OCI-LY1 (cell line): ENCODE results near the gene SPG11.
"Not testable (repeated sequence)": the region's sequence is repeated elsewhere in the genome, so short reads cannot be mapped to it uniquely, and the experiment has no call there.

Source experiments
- H2AFZ ChIP-seq: fragments of 200-600 bp; sonication (generic), shearing (Covaris generic); 2 replicates; pipeline ENCODE4 v1.6.0; 2014; ENCODE audit warnings: antibody characterized with exemption, mild to moderate bottlenecking, low read length
- H3F3A ChIP-seq: fragments of 200-600 bp; sonication (generic), shearing (Covaris generic); 2 replicates; pipeline ENCODE4 v1.6.0; 2014; ENCODE audit warnings: mild to moderate bottlenecking, antibody characterized with exemption, low read length, moderate library complexity; ENCODE audit not compliant: insufficient read depth
- H3K27ac ChIP-seq: fragments of 200-600 bp; sonication (generic); 2 replicates; pipeline ENCODE4 v1.5.1; 2014; ENCODE audit warnings: low read length, mixed run types, mild to moderate bottlenecking, low read depth; ENCODE audit not compliant: poor library complexity, severe bottlenecking
- H3K27me3 ChIP-seq: fragments of 200-600 bp; sonication (generic); 2 replicates; pipeline ENCODE4 v1.6.0; 2014; ENCODE audit warnings: antibody characterized with exemption, mild to moderate bottlenecking, low read length, moderate library complexity; ENCODE audit not compliant: insufficient read depth
- H3K36me3 ChIP-seq: fragments of 200-600 bp; sonication (generic); 2 replicates; pipeline ENCODE4 v1.6.1; 2014; ENCODE audit warnings: mild to moderate bottlenecking, antibody characterized with exemption, low read length, moderate library complexity, mixed read lengths; ENCODE audit not compliant: insufficient read depth
- H3K4me1 ChIP-seq: fragments of 200-600 bp; sonication (generic); 2 replicates; pipeline ENCODE4 v1.5.1; 2014; ENCODE audit warnings: mild to moderate bottlenecking, low read length, moderate library complexity; ENCODE audit not compliant: insufficient read depth, severe bottlenecking
- H3K4me2 ChIP-seq: fragments of 200-600 bp; sonication (generic), shearing (Covaris generic); 2 replicates; pipeline ENCODE4 v1.6.1; 2014; ENCODE audit warnings: low read length
- H3K4me3 ChIP-seq: fragments of 200-600 bp; sonication (generic); 2 replicates; pipeline ENCODE4 v1.5.1; 2014; ENCODE audit warnings: low read length, low read depth, mild to moderate bottlenecking, mixed read lengths; ENCODE audit not compliant: poor library complexity, severe bottlenecking
- H3K79me2 ChIP-seq: fragments of 200-600 bp; shearing (Covaris generic); 2 replicates; pipeline ENCODE4 v1.6.1; 2016; ENCODE audit warnings: mixed run types, low read length, mixed read lengths; ENCODE audit not compliant: insufficient read depth
- H3K9ac ChIP-seq: fragments of 200-600 bp; sonication (generic), shearing (Covaris generic); 2 replicates; pipeline ENCODE4 v1.6.1; 2014; ENCODE audit warnings: mild to moderate bottlenecking, low read length, mixed read lengths
- H3K9me2 ChIP-seq: fragments of 200-600 bp; sonication (generic), shearing (Covaris generic); 2 replicates; pipeline ENCODE4 v1.6.1; 2014; ENCODE audit warnings: low read depth, mild to moderate bottlenecking, low read length, mixed read lengths
- H3K9me3 ChIP-seq: fragments of 200-600 bp; shearing (Covaris generic); 2 replicates; pipeline ENCODE4 v1.6.1; 2014; ENCODE audit warnings: low read length, mixed read lengths
- H4K20me1 ChIP-seq: fragments of 200-600 bp; sonication (generic), shearing (Covaris generic); 2 replicates; pipeline ENCODE4 v1.6.0; 2016; ENCODE audit warnings: mild to moderate bottlenecking, low read length; ENCODE audit not compliant: insufficient read depth
- EZH2 ChIP-seq: fragments of 200-600 bp; sonication (generic), shearing (Covaris generic); IDR thresholded peaks from 2 replicates; pipeline ENCODE4 v1.8.0; 2017; ENCODE audit warnings: borderline replicate concordance, mixed run types, mild to moderate bottlenecking, antibody characterized with exemption, low read length, moderate library complexity, mixed read lengths
- TF ChIP-seq, protein P1 (sequence below): fragments of 200-600 bp; sonication (generic), shearing (Covaris generic); IDR thresholded peaks from 2 replicates; pipeline ENCODE4 v1.5.1; 2017; ENCODE audit warnings: mild to moderate bottlenecking, antibody characterized with exemption, low read length, moderate library complexity, mixed read lengths

The SPG11 gene

DNA sequence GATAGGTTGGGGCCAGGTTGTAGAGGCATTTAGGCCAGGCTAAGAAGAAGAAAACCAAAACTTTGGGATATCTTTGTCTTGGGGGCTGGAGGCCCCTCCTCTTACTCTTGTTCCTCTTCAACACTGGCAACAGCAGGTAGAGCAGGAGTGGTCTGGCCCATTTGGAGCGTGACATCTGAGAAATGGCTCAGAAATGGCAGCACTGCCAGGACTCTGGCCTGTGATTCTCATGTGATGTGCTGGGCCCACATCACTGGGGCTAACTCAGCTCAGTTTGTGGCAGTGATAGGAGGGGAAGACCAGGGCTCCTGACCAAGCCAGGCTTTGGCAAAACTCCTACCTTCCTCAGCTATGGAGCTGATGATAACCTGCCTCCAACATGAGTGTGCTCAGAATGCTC is 29.2 kb upstream of the SPG11 start:
- Histone ChIP-seq H3K79me2 (no peaks in the 10 kb centered on the region), H3K9me2 (no peaks in the 10 kb centered on the region), H3K4me3 (no peak overlapping the region), H3K4me1 (peaks cover 8% of the 10 kb centered on the region), H3K9me3 (no peaks in the 10 kb centered on the region), H3F3A (no peaks in the 10 kb centered on the region; the same call in 1 of the 2 replicates), H2AFZ (no peak overlapping the region), H3K27ac (no peak overlapping the region), H3K36me3 (no peaks in the 10 kb centered on the region), H3K4me2 (no peak overlapping the region), H4K20me1 (no peaks in the 10 kb centered on the region), H3K27me3 (no peaks in the 10 kb centered on the region), H3K9ac (no peak overlapping the region)
- TF ChIP-seq, protein P1, sequence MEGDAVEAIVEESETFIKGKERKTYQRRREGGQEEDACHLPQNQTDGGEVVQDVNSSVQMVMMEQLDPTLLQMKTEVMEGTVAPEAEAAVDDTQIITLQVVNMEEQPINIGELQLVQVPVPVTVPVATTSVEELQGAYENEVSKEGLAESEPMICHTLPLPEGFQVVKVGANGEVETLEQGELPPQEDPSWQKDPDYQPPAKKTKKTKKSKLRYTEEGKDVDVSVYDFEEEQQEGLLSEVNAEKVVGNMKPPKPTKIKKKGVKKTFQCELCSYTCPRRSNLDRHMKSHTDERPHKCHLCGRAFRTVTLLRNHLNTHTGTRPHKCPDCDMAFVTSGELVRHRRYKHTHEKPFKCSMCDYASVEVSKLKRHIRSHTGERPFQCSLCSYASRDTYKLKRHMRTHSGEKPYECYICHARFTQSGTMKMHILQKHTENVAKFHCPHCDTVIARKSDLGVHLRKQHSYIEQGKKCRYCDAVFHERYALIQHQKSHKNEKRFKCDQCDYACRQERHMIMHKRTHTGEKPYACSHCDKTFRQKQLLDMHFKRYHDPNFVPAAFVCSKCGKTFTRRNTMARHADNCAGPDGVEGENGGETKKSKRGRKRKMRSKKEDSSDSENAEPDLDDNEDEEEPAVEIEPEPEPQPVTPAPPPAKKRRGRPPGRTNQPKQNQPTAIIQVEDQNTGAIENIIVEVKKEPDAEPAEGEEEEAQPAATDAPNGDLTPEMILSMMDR: no peak
- no peak for TF ChIP-seq EZH2

DNA sequence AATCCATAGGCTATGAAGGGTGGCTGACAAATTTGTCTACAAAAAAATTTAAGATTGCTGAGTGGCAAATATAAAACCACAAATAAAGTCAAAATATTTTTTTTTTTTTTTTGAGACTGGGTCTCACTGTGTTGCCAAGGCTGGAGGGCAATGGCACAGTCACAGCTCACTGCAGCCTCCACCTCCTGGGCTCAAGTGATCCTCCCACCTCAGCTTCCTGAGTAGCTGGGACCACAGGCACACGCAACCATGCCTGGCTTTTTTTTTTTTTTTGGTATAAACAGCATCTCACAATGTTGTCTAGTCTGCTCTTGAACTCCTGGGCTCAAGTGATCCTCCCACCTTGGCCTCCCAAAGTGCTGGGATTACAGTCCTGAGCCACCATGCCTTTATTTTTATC is 26.8 kb upstream of the SPG11 start:
- not testable (repeated sequence) for H3K4me3 ChIP-seq, H3K9me2 ChIP-seq, H4K20me1 ChIP-seq, H3K9ac ChIP-seq, H2AFZ ChIP-seq, H3K4me1 ChIP-seq, H3K79me2 ChIP-seq, H3K36me3 ChIP-seq, H3K4me2 ChIP-seq, H3F3A ChIP-seq, H3K27me3 ChIP-seq, H3K9me3 ChIP-seq, H3K27ac ChIP-seq

DNA sequence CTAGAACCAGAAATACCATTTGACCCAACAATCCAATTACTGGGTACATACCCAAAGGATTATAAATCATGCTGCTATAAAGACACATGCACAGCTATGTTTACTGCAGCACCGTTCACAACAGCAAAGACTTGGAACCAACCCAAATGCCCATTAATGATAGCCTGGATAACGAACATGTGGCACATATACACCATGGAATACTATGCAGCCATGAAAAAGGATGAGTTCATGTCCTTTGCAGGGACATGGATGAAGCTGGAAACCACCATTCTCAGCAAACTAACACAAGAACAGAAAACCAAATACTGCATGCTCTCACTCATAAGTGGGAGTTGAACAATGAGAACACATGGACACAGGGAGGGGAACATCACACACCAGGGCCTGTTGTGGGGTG is 25.9 kb upstream of the SPG11 start:
- not testable (repeated sequence) for H3K79me2 ChIP-seq, H3K9me3 ChIP-seq, H3F3A ChIP-seq, H3K4me2 ChIP-seq, H3K27me3 ChIP-seq, H3K9me2 ChIP-seq, H2AFZ ChIP-seq, H3K27ac ChIP-seq, H3K36me3 ChIP-seq, H4K20me1 ChIP-seq, H3K9ac ChIP-seq, H3K4me1 ChIP-seq, H3K4me3 ChIP-seq

DNA sequence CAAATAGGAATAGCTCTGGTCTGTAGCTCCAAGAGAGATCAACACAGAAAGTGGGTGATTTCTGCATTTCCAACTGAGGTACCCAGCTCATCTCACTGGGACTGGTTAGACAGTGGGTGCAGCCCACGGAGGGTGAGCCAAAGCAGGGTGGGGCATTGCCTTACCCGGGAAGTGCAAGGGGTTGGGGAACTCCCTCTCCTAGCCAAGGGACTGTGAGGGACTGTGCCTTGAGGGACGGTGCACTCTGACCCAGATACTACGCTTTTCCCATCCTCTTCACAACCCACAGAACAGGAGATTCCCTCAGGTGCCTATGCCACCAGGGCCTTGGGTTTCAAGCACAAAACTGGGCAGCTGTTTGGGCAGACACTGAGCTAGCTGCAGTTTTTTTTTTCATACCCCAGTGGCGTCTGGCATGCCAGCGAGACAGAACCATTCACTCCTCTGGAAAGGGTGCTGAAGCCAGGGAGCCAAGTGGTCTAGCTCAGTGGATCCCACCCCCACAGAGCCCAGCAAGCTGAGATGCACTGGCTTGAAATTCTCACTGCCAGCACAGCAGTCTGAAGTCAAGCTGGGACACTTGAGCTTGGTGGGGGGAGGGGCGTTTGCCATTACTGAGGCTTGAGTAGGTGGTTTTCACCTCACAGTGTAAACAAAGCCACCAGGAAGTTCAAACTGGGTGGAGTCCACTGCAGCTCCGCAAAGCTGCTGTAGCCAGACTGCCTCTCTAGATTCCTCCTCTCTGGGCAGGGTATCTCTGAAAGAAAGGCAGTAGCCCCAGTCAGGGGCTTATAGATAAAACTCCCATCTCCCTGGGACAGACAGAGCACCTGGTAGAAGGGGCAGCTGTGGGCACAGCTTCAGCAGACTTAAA is 19.6 kb upstream of the SPG11 start:
- not testable (repeated sequence) for H3K36me3 ChIP-seq, H3K4me3 ChIP-seq, H3K9me3 ChIP-seq, H3K27me3 ChIP-seq, H3F3A ChIP-seq, H3K79me2 ChIP-seq, H3K27ac ChIP-seq, H2AFZ ChIP-seq, H3K9me2 ChIP-seq, H4K20me1 ChIP-seq
- Histone ChIP-seq H3K4me2 (peak overlapping the region; percentile 45; the same call in 1 of the 2 replicates), H3K4me1 (peaks cover 20% of the 10 kb centered on the region), H3K9ac (peak overlapping the region; percentile 24; the same call in 1 of the 2 replicates)
